ELR (cell line): Measurements from ENCODE around the gene TTC16.
A peak's percentile ranks its signal among the peaks of the same experiment; 100 is the strongest.
"Not testable (repeated sequence)": the region's sequence is repeated elsewhere in the genome, so short reads cannot be mapped to it uniquely, and the experiment has no call there.

Source experiments
- DNase-seq: peaks from one replicate; pipeline ENCODE4 v3.0.0-alpha.2; 2015; ENCODE audit warnings: low read depth

Gene TTC16

DNA sequence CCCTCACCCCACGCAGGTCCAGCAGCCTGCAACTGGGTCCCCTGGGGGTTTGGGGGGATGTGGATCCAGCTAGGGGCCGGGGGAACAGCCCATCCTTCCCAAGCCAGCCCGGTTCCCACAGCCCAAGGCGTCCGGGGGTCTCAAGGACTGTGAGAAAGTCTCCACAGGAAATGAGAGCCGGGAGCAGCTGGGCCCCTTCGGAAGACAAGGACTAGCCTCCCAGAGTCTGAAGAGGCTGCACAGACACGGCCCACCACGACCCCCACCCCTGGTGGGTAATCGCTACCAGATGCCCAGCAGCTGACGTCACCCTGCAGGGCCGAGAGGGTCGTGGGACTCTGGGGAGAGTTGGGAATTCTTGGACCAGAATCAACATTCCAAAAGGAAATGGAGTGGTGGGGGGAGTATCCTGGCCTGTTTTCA is 52.0 kb downstream of the TTC16 start:
- DNase-seq, result no peak

DNA sequence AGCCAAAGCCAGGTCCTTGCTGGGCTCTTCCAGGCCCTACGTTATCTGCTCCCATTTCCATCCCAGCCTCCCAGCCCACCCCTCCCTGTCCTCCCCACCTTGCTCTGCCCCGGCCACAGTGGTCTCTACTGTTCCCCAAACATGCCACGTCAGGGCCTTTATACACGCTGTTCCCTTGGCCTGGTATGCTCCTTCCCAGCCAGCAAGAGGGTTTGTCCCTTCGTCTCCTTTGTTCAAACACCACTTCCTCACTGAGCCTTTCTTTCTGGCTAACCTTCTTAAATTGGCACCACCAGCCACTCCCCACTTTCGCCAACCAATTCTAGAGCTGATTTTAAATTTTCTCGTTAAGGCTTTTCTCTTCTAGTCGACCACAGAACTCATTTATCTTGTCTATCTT is 52.8 kb downstream of the TTC16 start:
- no peak for DNase-seq

DNA sequence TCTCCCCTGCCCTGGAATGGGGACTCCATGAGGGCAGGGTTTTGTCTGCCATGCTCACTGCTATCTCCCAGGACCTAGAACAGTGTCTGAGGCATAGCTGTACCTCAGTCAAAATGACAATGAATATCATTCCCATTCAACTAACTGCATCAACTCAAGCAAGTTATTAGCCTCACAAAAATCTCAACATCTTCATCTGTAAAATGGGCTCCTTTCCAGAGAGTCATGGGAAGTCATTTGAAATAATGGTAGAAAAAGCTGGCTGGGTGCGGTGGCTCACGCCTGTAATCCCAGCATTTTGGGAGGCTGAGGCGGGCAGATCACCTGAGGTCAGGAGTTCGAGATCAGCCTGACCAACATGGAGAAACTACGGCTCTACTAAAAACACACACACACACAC is 53.2 kb downstream of the TTC16 start:
- no peak for DNase-seq

DNA sequence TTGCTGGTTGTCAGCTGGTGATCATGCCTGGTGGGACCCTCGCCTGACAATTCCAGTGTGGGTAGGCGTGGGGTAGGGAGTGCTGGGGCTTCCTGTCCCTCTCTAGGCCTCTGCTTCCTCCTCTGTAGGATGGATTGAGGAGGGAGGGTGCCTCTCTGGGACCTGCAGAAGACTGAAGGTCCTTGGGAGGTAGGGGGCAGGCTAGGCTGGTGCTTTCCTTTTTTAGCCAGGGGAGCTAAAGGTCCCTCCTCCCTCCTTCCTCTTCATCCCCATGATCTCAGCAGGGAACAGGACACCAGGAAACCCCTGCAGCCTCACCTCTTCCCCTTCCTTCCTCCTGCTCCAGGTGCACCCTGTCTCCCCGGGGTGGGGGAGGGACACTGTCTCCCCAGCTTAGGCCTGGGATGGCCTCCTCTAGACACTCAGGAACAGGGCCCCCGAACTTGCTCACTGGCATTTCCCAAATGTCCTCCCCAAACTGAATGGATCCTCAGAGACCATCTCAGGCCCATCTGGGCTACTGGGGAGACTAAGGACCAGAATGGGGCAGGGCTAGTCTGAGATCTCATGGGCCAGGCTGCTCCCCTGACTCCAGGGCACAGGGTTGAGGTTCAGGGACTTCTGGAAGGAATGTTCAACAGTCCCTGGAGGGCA is 54.2 kb downstream of the TTC16 start:
- DNase-seq, result no peak

DNA sequence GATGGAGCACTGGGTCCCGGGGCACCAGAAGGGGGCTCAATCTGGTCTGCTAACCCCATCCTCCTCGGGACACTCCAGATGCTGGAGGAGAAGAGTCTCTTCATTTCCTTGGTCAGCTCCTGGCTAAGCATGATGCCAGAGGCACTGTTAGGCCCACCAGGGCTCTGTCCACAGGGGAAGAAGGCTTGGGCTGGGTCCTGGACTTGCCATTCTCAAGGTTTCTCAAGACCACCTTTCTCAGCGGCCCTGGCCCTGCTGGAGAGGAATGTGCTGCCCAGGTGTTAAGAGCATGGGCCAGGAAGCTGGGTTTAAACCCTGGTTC is 54.7 kb downstream of the TTC16 start:
- no peak for DNase-seq

DNA sequence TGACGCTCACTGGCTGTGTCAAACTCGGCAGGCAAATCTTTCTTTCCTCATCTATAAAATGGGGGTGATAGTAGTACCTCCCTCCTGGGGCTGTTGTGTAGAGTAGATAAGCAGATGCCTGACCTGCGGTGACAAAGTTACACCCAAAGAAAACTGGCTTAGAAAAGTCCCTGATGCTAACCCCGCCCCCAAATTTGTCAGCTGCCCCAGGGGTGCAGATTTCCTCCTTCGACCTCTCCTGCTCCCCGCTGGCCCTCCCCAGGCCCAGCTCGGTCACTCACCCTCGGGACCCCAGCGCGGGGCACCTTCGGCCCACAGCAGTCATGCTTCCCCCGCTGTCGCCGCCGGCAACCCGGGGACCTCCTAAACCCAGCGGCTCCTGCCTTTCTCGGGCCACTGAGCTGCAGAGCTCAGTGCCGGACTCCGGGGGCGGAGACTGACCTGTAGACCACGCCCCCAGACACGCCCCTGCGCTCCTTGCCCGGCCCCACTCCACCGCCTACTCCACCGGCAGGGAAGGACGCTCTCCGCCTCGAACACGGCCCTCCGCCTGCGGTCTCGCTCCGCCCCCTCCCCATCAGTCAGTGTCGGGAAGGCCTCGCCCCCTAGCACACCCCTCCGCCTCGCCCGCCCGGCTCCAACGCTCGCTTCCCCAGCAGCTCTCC is 55.2 kb downstream of the TTC16 start:
- peak; percentile 97 for DNase-seq

DNA sequence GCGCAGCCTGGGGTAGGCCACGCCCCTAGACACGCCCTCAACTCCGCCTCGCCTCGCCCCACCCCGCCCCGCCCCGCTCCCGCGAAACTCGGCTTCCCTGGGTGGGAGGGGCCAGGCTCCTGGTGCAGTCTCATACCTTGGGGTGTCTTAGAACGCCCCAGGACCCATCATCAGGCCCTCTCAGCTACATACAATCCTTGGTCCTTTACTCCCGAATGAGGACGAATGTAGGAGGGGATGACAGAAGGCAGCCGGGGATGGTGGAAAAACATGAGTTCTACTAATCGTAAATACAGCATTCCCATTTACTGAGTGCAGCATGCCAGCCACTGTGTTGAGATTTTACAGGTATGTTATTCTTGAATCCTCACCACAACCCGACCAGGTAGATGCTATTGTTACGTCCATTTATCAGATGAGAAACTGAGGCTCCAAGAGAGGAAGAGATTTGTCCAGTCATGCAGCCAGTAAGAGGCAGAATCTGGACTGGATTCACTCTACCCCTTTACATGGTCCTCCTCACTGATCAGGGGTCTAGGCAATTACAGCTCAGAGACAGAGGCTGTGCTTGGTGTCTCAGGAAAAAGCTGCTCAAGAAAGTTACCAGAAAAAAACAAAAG is 55.8 kb downstream of the TTC16 start:
- DNase-seq, result no peak

DNA sequence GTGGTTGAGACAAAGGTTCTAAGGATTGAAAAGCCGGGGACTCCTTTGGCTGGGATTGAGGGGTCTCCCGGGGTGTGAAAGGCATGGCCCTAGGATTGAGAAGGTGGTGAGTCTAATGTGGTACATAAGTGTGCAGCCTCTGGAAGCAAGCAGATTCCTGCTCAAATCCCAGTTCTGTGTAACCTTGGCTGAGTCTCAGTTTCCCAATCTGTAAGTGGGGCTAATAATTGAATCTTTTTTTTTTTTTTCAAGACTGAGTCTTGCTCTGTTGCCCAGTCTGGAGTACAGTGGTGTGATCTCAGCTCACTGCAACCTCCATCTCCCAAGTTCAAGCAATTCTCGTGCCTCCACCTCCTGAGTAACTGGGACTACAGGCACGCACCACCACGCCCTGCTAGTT is 56.7 kb downstream of the TTC16 start:
- no peak for DNase-seq

DNA sequence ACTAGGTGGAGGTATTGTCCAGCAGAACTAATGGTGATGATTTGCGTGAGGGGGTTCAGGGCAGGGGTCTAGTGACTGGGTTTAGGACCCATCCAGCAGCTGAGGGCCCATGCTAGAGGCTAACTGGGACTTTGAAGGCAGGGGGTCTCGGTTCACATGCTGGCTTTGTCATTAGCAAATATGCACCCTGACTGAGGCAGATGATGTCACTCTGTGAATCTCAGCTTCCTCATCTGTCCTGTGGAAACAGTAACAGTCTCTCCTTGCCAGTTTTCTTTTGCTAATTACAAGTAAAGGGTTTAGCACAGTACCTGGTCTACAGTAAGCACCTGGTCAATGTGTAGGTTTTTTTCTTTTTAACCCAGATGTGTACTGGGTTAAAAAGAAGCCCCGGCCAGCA is 57.4 kb downstream of the TTC16 start:
- DNase-seq, result no peak

DNA sequence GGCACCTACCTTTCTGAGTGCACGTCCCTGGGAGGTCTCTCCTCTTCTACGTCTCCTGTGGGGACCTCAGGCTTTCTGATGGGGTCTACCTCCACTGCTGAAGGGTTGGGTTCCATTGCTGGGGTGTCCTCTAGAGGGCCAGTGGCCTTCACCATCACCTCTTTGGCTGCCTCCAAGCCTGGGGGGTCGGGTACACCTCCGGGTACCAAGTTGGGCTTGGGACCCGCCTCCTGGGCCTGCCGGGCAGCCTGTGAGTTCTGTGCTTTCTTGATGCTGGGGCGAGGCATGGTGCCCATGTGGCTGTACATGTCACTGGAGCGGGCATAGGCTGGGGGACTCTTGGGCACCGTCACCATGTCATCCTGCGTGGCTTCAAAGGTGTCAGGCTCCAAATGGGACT is 58.1 kb downstream of the TTC16 start:
- DNase-seq, result no peak

DNA sequence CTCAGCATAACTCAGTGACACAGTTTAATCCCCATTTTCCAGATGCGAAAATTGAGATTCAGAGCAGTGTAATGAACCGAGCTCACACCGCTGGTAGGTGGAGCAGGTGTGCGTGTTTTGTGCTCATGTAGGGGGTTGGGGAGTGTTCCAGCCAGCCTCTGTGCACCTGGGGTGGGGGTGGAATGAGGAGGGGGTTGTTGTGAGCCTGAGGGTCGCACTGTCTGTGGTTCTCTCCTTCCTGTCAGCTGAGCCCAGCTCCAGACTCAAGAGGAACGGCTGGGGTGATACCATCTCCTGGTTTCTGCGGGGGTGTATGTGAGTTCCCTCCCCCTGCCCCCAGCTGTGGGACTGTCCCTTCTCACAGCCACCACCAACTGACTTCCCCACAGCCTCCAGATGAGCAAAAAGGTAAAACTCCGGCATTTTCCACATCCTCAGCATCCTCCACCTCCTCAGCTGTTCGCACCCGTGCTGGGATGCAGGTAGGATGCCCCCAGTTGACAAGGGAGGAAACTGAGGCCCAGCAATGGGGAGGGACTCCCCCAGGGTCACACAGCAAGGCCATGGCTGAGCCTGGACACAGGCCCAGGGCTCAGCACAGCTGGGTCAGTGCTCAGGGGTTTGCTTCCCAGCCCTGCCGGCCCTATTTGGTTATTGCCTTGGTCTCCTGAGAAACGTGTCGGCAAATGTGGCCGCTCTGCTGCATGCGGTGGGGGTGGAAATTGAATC is 60.5 kb downstream of the TTC16 start:
- no peak for DNase-seq

DNA sequence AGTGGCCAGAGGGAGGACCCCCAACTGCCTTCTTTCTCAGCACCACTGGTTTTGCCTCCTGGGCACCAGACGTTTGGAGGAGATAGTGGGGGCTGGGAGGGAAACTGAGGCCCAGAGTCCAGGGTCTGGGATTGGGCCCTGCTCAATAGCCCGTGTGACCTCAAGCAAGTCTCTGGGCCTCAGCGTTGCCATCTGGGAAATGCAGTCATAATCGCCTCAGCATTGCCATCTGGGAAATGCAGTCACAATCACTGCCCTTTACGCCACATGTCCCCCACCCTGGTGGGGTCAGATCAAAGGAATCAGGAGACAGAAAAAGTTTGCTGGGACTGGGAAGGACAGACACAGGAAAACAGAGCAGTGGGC is 61.0 kb downstream of the TTC16 start:
- DNase-seq, result no peak

DNA sequence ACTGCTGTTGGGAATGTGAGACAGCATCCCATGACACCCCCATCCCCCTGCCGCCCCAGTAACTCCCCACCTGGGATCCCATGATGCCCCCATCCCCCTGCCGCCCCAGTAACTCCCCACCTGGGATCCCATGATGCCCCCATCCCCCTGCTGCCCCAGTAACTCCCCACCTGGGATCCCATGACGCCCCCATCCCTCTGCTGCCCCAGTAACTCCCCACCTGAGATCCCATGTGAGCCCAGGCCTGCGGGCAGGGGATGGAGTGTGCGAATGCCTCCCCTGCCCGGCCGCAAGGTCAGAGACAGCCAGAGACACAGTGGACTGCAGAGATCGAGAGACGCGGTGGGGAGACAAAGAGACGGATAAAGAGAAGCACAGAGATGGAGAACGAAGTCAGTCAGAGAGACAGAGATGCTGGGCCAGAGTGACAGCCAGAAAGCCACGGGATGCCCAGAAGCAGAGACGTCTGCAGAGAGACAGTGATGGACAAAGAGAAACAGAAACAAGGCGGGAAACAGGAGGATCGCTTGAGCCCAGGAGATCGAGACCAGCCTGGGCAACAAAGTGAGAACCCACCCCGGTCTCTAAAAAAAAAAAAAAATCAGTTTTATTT is 61.6 kb downstream of the TTC16 start:
- DNase-seq, result no peak

DNA sequence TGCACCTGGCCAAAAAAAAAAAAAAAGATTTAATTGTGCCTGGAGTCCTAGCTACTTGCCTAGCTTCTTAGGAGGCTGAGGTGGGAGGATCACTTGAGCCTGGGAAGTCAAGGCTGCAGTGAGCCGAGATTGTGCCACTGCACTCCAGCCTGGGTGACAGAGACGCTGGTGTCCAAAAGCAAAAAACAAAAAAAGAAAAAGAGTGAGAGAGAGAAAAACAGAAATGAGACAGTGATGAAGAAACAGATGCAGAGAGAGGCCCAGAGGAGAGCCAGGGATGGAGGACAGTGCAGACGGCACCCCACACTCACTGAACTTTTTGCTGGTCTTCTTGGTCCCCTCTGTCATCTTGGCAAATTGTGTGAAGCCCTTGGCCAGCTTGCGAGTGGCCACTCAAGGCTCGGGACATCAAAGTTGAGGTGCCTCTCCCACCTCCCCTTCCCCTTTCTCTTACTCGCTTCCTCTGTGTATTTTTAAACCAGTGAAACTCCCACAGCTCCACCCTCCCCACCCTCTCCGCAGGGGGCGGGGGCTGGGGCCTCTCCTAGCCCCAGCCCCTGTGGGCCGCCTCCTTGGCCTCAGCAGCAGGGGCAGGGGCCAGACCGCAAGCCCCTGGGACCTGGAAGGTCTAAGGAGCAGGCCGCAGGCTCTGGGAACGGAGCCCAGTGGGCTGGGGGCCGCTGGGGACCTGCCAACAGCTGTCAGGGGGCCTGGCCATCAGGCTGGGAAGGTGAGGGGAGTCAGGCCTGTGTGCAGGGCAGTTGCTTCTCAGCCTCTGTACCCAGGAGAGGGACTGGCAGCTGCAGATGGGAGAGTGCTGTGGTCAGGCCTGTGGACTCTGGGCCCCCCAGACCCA is 62.6 kb downstream of the TTC16 start, which contains the start of gene SH2D3C:
Gene SH2D3C, minus strand, starts transcription at position 387 of the 856 bp plus-strand sequence. Its CDS starts 39 bp downstream, at position 348.
- no peak for DNase-seq

DNA sequence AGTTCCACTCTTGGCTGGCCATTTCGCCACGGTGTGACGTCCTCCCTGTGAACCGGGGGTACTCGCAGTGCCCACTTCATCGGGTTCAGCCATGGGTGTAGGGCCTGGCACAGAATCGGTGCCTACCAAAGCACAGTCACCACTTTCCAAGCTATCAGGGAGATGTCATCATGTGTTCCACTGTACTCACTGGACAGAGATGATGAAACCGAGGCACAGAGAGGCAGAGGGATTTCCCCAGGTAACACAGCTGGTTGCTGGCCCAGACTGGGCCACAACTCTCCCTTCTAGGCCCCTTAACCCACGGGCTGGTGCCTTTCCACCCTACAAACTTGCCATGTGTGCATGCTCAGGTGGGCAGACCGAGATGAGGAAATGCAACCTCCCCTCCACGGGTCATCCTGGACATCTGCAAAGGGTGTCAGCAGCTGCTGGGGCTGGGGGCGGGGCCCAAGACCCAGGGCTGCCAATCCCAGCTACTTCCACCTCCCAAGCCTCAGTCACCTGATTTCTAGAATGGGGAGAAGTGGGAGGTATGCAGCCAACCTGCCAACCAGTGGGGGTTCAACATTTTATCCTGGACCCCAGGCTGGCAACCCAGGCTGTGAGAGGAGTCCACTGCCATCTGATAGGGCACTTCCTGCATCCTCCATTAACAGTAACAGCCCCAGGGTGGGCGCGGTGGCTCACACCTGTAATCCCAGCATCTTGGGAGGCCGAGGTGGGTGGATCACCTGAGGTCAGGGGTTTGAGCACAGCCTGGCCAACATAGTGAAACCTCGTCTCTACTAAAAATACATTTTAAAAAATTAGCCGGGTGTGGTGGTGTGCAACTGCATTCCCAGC is 63.5 kb downstream of the TTC16 start:
- DNase-seq, result no peak

DNA sequence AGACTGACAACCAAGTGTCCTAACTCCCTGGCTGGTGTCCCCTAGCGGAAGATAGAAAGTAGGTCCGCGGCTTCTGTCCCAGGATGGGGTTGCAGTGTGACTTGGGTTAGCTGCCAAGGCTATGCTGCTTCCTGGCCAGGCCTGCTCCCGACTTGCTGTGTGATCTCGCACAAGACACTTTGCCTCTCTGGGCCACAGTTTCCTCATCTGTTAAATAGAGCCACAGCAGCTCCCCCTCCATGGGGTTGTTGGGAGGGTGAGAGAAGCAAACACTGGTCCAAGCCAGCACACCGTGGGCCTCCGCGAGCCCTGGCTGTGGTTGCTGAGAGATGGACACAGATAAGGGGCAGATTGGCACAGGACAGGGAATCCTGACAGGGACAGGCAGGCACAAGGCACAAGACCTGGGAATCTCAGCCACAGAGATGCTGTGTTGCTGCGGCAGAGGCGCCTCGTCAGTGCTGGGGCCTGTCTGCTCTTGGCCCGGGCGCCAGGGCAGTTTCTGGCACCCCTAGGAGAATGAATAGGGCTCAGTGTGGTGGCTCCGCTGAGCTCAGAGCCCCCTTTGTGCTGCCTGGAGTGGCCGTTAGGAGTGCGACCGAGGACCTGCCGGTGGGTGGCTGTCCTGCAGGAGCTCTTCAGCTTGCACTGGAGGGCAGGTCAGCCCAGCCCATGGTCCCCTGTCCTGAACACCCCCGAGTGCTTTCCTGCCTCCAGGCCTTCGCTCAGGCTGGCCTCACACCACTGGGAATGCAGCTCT is 64.4 kb downstream of the TTC16 start:
- DNase-seq, result no peak

DNA sequence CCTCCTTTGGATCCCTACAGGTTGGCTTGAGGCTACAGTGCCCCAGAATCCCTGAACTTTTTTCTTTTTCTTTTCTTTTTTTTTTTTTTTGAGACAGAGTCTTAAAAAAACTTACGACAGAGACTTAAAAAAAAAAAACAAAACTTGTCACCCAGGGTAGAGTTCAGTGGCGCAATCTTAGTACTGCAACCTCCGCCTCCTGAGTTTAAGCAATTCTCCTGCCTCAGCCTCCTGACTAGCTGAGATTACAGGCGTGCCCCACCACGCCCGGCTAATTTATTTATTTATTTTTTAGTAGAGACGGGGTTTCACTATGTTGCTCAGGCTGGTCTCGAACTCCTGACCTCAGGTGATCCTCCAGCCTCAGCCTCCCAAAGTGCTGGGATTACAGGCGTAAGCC is 65.0 kb downstream of the TTC16 start:
- DNase-seq, result not testable (repeated sequence)
